ENCODE data around the gene ERFL. TPM values are rescaled to one million over a fixed set of nuclear protein-coding genes. Genes with fewer than 3 reads are reported as not detected.

Gene ERFL
- total and polyA plus RNA-seq, 2 of the 4 experiments (the other 2 are of a cell fraction), result not detected

DNA sequence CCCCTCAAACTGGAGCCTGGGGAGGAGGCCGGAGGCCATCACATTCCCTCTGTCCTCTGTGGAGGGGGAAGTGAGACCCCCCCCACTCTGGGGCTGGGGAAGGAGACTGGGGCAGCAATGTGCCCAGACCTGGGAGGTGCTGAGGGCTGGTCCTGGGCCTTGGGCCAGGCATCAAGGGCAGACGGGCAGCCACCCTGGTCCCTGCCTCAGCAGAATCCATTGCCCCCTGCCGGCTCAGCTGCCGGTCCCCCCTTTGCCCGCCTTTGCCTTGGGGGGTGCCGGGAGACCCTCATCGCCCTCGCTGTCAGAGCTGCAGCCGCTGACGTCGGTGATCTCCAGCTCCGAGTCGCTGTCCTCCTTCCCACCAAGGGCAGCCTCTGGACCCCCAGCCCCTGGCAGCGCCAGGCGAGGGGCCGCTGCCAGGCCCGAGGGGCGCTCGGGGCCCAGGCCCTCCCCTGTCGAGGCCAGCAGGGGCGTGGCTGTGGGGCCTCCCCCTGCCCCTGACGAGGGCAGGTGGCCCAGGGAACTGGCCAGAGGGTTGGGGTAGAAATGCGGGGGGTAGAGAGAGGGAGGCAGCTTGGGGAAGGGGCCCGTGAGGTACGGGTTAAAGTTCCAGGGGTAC lies 20.1 kb downstream of the ERFL start:
- Histone ChIP-seq H2BK20ac (ENCODE audit: low read depth, low read length) (no peak overlapping the region), H3K14ac (replicated peaks; ENCODE audit: low read depth, low read length) (no peak overlapping the region), H3K4me2 (ENCODE audit: low read depth, low read length) (no peak overlapping the region), H2BK120ac (ENCODE audit: low read depth, low read length) (no peak overlapping the region), H3K36me3 (ENCODE audit: control insufficient read depth, insufficient read depth, low read length) (peaks cover 39% of the 10 kb centered on the region), H2AFZ (replicated peaks; ENCODE audit: low read length, poor library complexity) (peak overlapping the region; percentile 7), H4K8ac (ENCODE audit: low read depth in 2 of 2, low read length in 2 of 2) (no peak overlapping the region), H3K4ac (ENCODE audit: low read depth, low read length) (no peak overlapping the region), H3K9ac (ENCODE audit: low read depth, low read length) (no peak overlapping the region), H4K5ac (ENCODE audit: low read depth, low read length) (no peak overlapping the region), H3K4me1 (ENCODE audit: control insufficient read depth, insufficient read depth, low read length) (no peaks in the 10 kb centered on the region), H3K27me3 (ENCODE audit: control insufficient read depth, insufficient read depth, low read length) (peaks cover 25% of the 10 kb centered on the region), H3K79me1 (ENCODE audit: low read depth in 1 of 2, low read length in 2 of 2) (0 out of 4 replicates have a peak, but pooled peaks cover 0 to 3% of the 10 kb centered on the region in 2 experiments), H2AK5ac (ENCODE audit: low read depth, low read length) (no peak overlapping the region), H3K56ac (ENCODE audit: extremely low read depth, insufficient read depth, low read length) (no peak overlapping the region), H4K91ac (ENCODE audit: insufficient read depth, low read depth, low read length) (no peak overlapping the region), H3K9me3 (ENCODE audit: control insufficient read depth, insufficient read depth, low read length) (no peaks in the 10 kb centered on the region), H3K23ac (ENCODE audit: low read depth, low read length) (no peak overlapping the region), H2AK9ac (replicated peaks; ENCODE audit: low read depth, low read length, poor library complexity) (no peak overlapping the region), H3K18ac (ENCODE audit: low read depth, low read length) (no peak overlapping the region), H3K4me3 (ENCODE audit: insufficient read depth, low read depth, low read length) (no peak overlapping the region), H3K9me1 (ENCODE audit: insufficient read depth, low read length) (no peaks in the 10 kb centered on the region; the same call in 1 of the 2 replicates), H2BK5ac (ENCODE audit: low read depth, low read length, poor library complexity, severe bottlenecking) (no peak overlapping the region), H4K20me1 (ENCODE audit: insufficient read depth, low read length) (peaks cover 27% of the 10 kb centered on the region), H3K27ac (ENCODE audit: insufficient read depth, low read length) (no peak overlapping the region), H2BK15ac (ENCODE audit: low read depth, low read length) (no peak overlapping the region)
- intact Hi-C loops (cut with micrococcal nuclease) (no loop called here), dilution Hi-C loops (cut with HindIII; ENCODE audit: low sequenced_read_pairs, unreplicated experiment) (no loop called here), in situ Hi-C loops (cut with MboI; ENCODE audit: low sequenced_read_pairs) (no loop called here)
- no TSS peak for BruUV-seq (replicated peaks)
- TF ChIP-seq CHD1 (IDR thresholded peaks at IDR 0.05; ENCODE audit: low read depth, low read length) (no peak), NFE2L2 (IDR thresholded peaks at IDR 0.05; ENCODE audit: low read depth, low read length) (no peak)
- ATAC-seq (ENCODE audit: low read depth) (no peak), DNase-seq (no peak)
- CTCF ChIA-PET, result no interaction called here
- 85% methylated on average over 9 of the region's 25 CpGs; no CpG with 5 or more reads in 1 of the 2 experiments for WGBS, 2 experiments (ENCODE audit: extremely low coverage in 2 of 2, insufficient read length in 1 of 2)
- POLR2A ChIA-PET (ENCODE audit: unreplicated experiment), result no interaction called here

All from IMR-90 (cell line).